GM04503 (cell line): ENCODE data around the gene CECR2.
A peak's percentile ranks its signal among the peaks of the same experiment; 100 is the strongest.
"Not testable (repeated sequence)": the region's sequence is repeated elsewhere in the genome, so short reads cannot be mapped to it uniquely, and the experiment has no call there.

Source experiments
- DNase-seq: peaks from one replicate; pipeline ENCODE4 v3.0.0-alpha.2; 2012; ENCODE audit warnings: low read depth

Gene CECR2

GRCh38 chr22:17518406-17518805 is 149.1 kb downstream of the CECR2 start:
- no peak for DNase-seq

DNA sequence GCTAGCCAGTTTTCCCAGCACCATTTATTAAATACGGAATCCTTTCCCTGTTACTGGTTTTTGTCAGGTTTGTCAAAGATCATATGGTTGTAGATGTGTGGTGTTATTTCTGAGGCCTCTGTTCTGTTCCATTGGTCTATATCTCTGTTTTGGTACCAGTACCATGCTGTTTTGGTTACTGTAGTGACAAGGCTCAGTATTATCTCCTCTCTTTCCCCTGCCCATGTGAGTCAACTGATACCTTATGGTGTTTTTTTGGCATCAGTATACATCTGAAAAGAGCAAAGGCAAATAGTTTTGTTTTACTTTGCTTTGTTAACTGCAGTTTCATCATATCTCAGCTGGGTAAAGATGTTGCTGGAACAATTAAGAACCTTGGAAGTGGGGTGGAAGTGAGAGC is 152.7 kb downstream of the CECR2 start:
- DNase-seq, result not testable (repeated sequence)

GRCh38 chr22:17523925-17524324 is 154.7 kb downstream of the CECR2 start:
- no peak for DNase-seq

GRCh38 chr22:17536269-17536668 is 167.0 kb downstream of the CECR2 start:
- DNase-seq, result no peak

DNA sequence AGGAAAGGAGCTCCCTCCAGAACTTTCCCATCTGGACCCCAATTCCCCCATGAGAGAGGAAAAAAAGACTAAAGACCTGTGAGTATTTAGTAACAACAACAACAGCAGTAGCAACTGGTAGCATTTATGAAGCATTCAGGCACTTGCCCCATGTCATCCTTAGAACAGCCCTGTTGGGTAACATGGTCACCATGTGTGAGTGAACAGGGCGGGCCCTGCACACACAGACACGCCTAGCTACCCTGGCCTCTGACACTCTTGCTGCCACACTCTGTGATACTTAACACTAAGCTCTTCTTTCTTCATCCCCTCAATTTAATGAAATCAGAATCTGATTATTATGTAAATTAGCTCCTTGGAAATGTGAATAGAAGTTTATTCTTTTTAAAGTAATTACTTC is 167.9 kb downstream of the CECR2 start:
- no peak for DNase-seq

GRCh38 chr22:17540481-17540880 is 171.2 kb downstream of the CECR2 start:
- no peak for DNase-seq

GRCh38 chr22:17541476-17541875 is 172.2 kb downstream of the CECR2 start:
- DNase-seq, result no peak

GRCh38 chr22:17542452-17542851 is 173.2 kb downstream of the CECR2 start:
- no peak for DNase-seq

- DNase-seq, result no peak
Observed at GRCh38 chr22:17548010-17548755, 178.9 kb downstream of the CECR2 start.

DNA sequence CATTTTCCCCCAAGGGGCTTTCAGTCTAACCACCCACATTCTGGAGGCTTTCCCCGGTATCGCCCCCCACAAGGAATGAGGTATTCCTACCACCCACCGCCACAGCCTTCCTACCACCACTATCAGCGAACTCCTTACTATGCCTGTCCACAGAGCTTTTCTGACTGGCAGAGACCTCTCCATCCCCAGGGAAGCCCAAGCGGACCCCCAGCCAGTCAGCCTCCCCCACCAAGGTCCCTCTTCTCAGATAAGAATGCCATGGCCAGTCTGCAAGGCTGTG is 179.4 kb downstream of the CECR2 start:
- DNase-seq, result no peak

- DNase-seq, result no peak
Observed at GRCh38 chr22:17549183-17549582, 179.9 kb downstream of the CECR2 start.

GRCh38 chr22:17549655-17550054 is 180.4 kb downstream of the CECR2 start:
- no peak for DNase-seq

DNA sequence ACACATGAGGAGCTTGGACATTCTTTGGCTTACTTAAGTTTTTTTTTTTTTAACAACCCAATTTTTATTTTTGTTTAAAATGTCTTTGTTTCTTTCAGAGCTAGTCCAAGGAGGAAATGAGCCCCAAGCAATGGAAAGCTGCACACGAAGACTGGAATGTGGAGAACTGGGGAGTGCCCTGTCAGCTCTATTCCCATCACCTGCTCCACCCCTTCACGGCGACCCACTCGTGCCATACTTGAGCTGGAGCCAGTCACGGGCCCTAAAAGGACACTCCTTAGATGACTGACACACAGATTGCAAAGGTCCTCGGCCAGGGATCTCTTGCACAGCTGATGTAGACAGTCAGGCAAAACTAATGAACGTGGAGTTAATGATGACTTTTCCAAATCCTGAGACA is 183.5 kb downstream of the CECR2 start:
- DNase-seq, result no peak

DNA sequence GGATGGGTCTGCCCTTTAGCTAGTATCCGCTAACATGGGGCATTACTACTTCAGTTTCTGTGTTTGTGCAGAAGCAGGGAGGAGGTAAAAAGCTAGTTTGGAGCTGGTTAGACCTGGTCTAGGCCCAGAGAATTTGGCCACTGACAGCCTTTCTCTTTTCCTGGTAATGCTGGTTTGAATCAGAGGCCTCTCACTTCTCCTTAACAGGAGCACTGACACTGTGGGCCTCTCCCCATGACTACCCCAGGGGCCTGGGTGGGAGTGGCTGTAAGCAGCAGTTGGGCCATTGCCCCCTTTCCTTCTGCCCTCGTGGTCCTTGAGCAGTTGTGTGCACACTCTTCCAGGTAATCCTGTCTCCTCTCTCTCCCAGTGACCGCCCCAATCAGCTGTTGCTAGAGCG is 185.6 kb downstream of the CECR2 start:
- DNase-seq, result no peak

GRCh38 chr22:17559188-17559587 is 189.9 kb downstream of the CECR2 start:
- DNase-seq, result no peak

DNA sequence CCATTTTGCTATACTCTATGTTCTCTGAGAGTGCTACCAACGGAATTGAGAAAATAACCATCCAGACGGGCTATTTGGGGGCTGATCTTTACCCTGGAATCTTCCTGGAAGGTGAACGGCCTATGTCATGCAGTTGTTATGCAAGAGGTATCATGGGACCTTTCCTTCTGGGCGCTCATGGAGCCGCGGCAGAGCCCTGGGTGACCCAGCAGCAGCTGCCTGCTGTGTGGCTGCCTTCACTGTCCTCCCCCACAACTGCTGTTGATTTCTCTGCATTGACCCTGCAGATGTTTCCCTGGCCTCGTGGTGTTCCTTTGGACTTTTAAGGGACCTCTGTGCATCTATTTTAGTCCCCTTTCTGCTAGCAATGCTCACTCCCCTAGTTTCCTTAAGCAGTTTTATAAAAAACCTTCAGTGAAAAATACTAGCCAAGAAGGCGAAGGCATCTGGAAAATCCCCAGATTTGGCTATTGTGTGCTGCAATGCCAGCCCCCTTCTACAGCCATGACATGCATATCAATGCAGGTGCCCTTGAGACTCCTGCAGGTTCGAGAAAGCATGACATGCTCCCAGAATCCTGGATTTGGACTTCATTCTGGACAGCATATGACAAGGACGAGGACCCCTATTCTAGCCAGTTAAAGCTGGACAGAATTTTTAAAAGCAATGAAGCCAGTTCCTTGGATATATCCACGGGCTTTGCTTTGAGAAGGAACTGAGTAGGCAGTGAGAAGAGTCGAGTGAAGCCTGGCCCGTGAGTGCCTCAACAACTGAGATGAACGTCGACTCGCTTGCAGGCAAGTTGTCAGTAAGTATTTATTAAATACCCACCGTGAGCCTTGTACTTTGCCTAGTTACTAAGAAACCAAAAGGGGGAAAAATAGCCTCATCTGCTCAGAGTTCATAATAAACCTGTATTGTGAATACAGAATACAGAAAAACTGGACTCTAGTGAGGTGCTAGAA is 193.9 kb downstream of the CECR2 start, which contains the start of gene SLC25A18:
SLC25A18 (plus strand) TSS at position 593 of the 965 bp plus-strand sequence. CDS start 16,447 bp downstream, outside the sequence.
- no peak for DNase-seq

GRCh38 chr22:17563936-17564391 is 194.7 kb downstream of the CECR2 start:
- DNase-seq, result peak; percentile 42

- not testable (repeated sequence) for DNase-seq
Observed at GRCh38 chr22:17566016-17566687, 196.9 kb downstream of the CECR2 start.

DNA sequence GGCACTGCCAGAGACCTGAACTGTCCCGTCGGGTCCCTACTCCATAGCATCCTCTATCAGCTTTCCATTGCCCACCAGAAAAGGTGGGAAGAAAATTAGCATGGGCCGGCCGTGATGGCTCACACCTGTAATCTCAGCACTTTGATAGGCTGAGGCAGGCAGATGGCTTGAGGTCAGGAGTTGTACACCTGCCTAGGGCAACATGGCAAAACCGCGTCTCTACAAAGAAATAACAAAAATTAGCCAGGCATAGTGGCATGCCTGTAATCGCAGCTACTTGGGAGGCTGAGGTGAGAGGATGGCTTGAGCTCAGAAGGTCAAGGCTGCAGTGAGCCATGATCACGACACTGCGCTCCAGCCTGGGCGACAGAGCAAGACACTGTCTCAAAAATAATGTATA is 197.5 kb downstream of the CECR2 start:
- no peak for DNase-seq

GRCh38 chr22:17569971-17570511 is 200.8 kb downstream of the CECR2 start:
- DNase-seq, result no peak

DNA sequence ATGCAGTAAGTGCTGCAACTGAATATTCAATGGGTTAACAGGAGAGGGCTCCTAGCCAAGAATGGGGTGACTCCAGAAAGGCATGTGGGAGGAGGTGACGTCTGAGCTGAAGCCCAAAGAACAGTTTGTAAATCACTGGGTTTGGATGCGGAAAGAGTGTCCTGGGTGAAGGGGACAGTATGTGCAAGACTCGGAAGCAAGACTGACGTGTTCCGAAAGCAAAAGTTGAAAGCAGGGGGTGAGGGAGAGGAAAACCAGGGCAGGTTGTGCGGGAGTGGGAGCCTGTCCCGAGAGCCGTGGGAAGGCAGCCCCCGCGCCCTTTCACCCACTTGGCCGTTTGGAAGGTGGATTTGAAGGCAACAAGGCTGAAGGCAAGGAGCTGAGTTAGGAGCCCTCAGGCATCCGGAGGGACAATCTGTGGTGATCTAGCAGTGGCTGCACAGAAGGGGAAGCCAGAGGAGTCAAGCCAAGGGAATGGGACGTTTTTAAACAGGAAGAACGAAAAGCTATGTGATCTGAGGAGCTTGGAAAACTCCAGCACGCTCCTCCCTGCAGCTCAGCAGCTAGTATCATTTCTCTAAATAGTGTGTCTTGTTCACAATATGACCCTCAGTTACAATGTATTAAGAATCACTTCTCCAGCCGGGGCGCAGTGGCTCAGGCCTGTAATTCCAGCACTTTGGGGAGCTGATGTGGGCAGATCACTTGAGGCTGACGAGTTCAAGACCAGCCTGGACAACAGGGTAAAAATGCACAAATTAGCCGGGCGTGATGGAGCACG is 201.8 kb downstream of the CECR2 start:
- peak; percentile 61 for DNase-seq
